Measurements from ENCODE around the gene CPVL. TPM values are rescaled to one million over a fixed set of nuclear protein-coding genes. Genes with fewer than 3 reads are reported as not detected.

CPVL gene
- total RNA-seq, 2 experiments from 2014 or later = not detected

DNA sequence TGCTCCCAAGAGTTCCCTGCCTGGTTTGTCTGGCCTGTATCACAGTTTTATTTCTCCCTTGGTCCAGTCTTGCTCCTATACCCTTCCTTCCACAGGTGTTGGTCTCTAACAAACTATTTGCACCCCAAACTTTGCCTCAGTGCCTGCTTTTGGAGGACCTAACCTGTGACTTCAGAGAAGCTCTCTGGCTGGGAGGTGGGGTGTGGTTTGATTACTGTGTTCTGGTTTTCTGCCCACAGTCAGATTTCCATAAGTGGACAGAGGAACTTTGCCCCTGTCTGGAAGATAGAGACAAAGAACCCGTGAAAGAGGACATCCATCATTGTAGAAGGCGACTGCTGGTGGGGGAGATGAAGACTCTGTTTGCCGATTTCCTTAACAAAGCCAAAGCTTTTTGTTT is 132.4 kb downstream of the CPVL start:
- Mint-ChIP-seq H3K4me3 (no peak overlapping the region), H3K36me3 (ENCODE audit: low read depth) (no peaks in the 10 kb centered on the region), H3K27me3 (no peaks in the 10 kb centered on the region), H3K9me3 (no peaks in the 10 kb centered on the region), H3K27ac (no peak overlapping the region), H3K4me1 (ENCODE audit: low read depth) (no peaks in the 10 kb centered on the region)
- intact Hi-C loops (cut with micrococcal nuclease) = no loop called here
- no peak for DNase-seq
- CTCF ChIA-PET = interaction anchor here (1.1 kb wide), 1 partner anchor 92 kb away, joined by 4 read pairs; no protein-coding TSS in a partner anchor
- no peak for TF ChIP-seq CTCF (IDR thresholded peaks at IDR 0.05)
- ATAC-seq = no peak
- POLR2A ChIA-PET = no interaction called here

DNA sequence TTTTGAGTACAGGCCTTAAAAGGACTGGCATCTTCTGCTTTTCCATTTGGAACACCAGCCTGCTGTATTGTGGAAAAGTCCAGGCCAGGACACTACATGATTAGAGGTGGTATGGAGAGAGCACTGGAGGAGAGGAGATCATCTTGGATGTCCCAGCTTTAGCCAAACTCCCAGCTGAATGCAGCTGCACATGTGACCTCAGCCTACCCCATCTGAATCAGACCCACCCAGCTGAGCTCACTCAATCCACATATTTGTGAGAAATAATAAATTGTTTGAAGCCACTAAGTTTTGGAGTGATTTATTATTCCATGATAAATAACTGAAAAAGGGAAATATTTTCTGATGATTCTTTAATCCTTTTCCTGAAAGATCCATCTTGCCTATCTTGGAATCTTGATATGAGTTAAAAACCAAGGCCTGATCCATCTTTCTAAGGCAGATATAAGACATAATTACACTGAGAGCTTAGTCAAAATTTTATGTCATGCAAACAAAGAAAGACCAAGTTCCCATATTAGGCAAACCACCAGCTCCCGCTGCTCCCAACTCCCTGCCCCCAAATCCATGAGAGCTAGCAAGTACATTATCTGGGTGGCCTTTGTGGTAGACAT is 133.1 kb downstream of the CPVL start:
- Mint-ChIP-seq H3K27me3 (no peaks in the 10 kb centered on the region), H3K36me3 (ENCODE audit: low read depth) (no peaks in the 10 kb centered on the region), H3K9me3 (no peaks in the 10 kb centered on the region), H3K4me1 (ENCODE audit: low read depth) (no peaks in the 10 kb centered on the region), H3K27ac (no peak overlapping the region), H3K4me3 (no peak overlapping the region)
- intact Hi-C loops (cut with micrococcal nuclease) = no loop called here
- ChIA-PET POLR2A (no interaction called here), CTCF (interaction anchor here (1.1 kb wide), 1 partner anchor 91 kb away, joined by 4 read pairs; no protein-coding TSS in a partner anchor)
- no peak for TF ChIP-seq CTCF (IDR thresholded peaks at IDR 0.05)
- DNase-seq (no peak), ATAC-seq (no peak)

DNA sequence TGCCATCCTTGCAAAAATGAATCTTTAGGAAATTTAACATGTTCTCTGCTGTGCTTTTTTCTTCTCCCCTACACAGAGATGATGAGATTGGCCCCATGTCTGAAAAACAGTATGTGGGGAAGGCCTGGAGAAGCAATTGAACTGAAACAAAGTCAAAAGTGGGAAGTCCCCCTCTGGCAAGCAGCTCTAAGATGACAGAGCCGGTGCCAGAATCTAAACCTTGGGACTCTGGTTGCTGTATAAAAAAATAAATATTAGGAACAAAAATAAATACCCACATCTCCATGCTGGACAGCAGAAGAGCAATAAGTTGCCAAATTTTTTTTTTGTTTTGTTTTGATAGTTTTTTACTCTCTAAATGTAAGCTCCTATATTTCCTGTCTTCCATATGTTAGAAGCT is 136.4 kb downstream of the CPVL start:
- intact Hi-C loops (cut with micrococcal nuclease) = no loop called here
- no peak for TF ChIP-seq CTCF (IDR thresholded peaks at IDR 0.05)
- CTCF ChIA-PET = interaction anchor here (1.3 kb wide), 1 partner anchor 87 kb away, joined by 4 read pairs; no protein-coding TSS in a partner anchor
- ATAC-seq (no peak), DNase-seq (no peak)
- H3K36me3 Mint-ChIP-seq (ENCODE audit: low read depth) = no peaks in the 10 kb centered on the region
- no peaks in the 10 kb centered on the region for H3K9me3 Mint-ChIP-seq
- POLR2A ChIA-PET = no interaction called here
- H3K27ac Mint-ChIP-seq = no peak overlapping the region
- H3K27me3 Mint-ChIP-seq = peaks cover 6% of the 10 kb centered on the region
- H3K4me1 Mint-ChIP-seq (ENCODE audit: low read depth) = no peaks in the 10 kb centered on the region
- H3K4me3 Mint-ChIP-seq = no peak overlapping the region

- no peak for TF ChIP-seq CTCF (IDR thresholded peaks at IDR 0.05)
- no peak for DNase-seq
- ChIA-PET CTCF (no interaction called here), POLR2A (no interaction called here)
- H3K36me3 Mint-ChIP-seq (ENCODE audit: low read depth) = no peaks in the 10 kb centered on the region
- H3K4me1 Mint-ChIP-seq (ENCODE audit: low read depth) = no peaks in the 10 kb centered on the region
- no peak for ATAC-seq
- intact Hi-C loops (cut with micrococcal nuclease) = no loop called here
- peaks cover 6% of the 10 kb centered on the region for H3K27me3 Mint-ChIP-seq
- H3K27ac Mint-ChIP-seq = no peak overlapping the region
- H3K4me3 Mint-ChIP-seq = no peak overlapping the region
- no peaks in the 10 kb centered on the region for H3K9me3 Mint-ChIP-seq
Measured at GRCh38 chr7:29008590-29008989, 137.7 kb downstream of the CPVL start.

GRCh38 chr7:29007127-29007526 is 139.2 kb downstream of the CPVL start:
- ChIA-PET POLR2A (no interaction called here), CTCF (no interaction called here)
- no peak for TF ChIP-seq CTCF (IDR thresholded peaks at IDR 0.05)
- no peaks in the 10 kb centered on the region for H3K9me3 Mint-ChIP-seq
- no peak overlapping the region for H3K4me3 Mint-ChIP-seq
- DNase-seq (no peak), ATAC-seq (no peak)
- no peaks in the 10 kb centered on the region for H3K36me3 Mint-ChIP-seq (ENCODE audit: low read depth)
- no peak overlapping the region for H3K27ac Mint-ChIP-seq
- H3K27me3 Mint-ChIP-seq = peaks cover 6% of the 10 kb centered on the region
- H3K4me1 Mint-ChIP-seq (ENCODE audit: low read depth) = no peaks in the 10 kb centered on the region
- intact Hi-C loops (cut with micrococcal nuclease) = no loop called here

All from activated CD8-positive, alpha-beta T cell treated with anti-CD3 and anti-CD28 coated beads for 36 hours (primary cell).